ENCODE data around the gene CBX2. TPM values are rescaled to one million over a fixed set of nuclear protein-coding genes. Genes with fewer than 3 reads are reported as not detected.

Gene CBX2
- total RNA-seq, 1 donor from 2014 or later: 53.5 TPM

DNA sequence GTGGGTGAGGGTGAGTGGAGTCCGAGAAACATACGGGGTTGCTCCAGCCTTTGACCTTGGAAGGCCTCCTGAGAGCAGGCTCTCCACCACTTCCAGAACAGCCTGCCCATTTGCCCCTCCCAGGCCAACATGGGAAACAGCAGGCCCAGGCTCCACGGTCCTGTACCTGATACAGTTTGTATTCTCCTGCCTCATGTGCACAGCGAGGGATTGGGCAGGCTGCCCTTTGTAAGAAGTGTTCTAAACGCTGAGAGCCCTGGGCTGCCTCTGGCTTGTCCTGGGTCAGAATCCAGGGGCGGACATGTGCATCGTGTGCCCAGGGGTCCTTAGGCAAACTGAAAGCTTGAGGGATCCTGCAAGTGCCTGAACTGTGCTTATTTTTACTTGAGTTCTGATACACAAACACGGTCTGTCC lies 3.4 kb upstream of the CBX2 start:
- Histone ChIP-seq H3K9ac (no peak overlapping the region), H3K27ac (no peak overlapping the region), H3K79me2 (ENCODE audit: low read depth) (peaks cover 18% of the 10 kb centered on the region), H4K20me1 (ENCODE audit: low read depth) (peaks cover 10% of the 10 kb centered on the region), H3K4me3 (no peak overlapping the region), H3K4me1 (peaks cover 28% of the 10 kb centered on the region), H2AFZ (replicated peaks) (no peak overlapping the region), H3K27me3 (peaks cover 2% of the 10 kb centered on the region), H3K36me3 (no peaks in the 10 kb centered on the region), H3F3A (ENCODE audit: low read depth) (peaks cover 20% of the 10 kb centered on the region), H3K9me3 (ENCODE audit: low read depth) (no peaks in the 10 kb centered on the region), H3K4me2 (no peak overlapping the region)
- TF ChIP-seq EZH2phosphoT487 (IDR thresholded peaks at IDR 0.05): no peak
- no peak for TF ChIP-seq EZH2 (IDR thresholded peaks at IDR 0.05)
- TF ChIP-seq, protein P1, sequence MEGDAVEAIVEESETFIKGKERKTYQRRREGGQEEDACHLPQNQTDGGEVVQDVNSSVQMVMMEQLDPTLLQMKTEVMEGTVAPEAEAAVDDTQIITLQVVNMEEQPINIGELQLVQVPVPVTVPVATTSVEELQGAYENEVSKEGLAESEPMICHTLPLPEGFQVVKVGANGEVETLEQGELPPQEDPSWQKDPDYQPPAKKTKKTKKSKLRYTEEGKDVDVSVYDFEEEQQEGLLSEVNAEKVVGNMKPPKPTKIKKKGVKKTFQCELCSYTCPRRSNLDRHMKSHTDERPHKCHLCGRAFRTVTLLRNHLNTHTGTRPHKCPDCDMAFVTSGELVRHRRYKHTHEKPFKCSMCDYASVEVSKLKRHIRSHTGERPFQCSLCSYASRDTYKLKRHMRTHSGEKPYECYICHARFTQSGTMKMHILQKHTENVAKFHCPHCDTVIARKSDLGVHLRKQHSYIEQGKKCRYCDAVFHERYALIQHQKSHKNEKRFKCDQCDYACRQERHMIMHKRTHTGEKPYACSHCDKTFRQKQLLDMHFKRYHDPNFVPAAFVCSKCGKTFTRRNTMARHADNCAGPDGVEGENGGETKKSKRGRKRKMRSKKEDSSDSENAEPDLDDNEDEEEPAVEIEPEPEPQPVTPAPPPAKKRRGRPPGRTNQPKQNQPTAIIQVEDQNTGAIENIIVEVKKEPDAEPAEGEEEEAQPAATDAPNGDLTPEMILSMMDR (IDR thresholded peaks at IDR 0.05): no peak
- Mint-ChIP-seq H3K27me3 (ENCODE audit: insufficient read depth, low read depth) (peaks cover 6% of the 10 kb centered on the region), H3K9me3 (no peaks in the 10 kb centered on the region), H3K27ac (no peak overlapping the region), H3K4me1 (peaks cover 40% of the 10 kb centered on the region), H3K4me3 (no peak overlapping the region), H3K36me3 (no peaks in the 10 kb centered on the region)
- DNase-seq (ENCODE audit: low spot score): no peak

DNA sequence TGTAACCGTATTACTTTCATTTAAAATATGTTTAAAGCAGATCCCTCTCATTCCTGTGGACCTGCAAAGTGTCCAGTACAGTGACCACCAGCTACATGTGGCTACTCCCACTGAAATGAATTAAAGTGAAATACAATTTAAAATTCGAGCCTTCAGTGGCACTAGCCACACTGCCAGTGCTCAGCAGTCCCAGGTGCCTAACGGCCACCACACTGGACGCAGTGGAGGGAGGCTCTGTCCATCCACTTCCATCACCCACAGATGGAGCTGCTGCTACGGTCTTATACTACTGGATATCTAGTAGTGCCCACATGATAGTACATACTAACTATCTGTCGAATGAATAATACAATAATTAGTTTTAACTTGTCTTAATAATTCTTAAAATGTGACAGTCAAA lies 2.3 kb upstream of the CBX2 start:
- peaks cover 2% of the 10 kb centered on the region for H3K27me3 ChIP-seq
- peak; percentile 40 for DNase-seq (ENCODE audit: low spot score)
- H4K20me1 ChIP-seq (ENCODE audit: low read depth): peaks cover 20% of the 10 kb centered on the region
- Mint-ChIP-seq H3K27ac (no peak overlapping the region), H3K4me1 (peaks cover 50% of the 10 kb centered on the region), H3K36me3 (peaks cover 10% of the 10 kb centered on the region), H3K27me3 (ENCODE audit: insufficient read depth, low read depth) (peaks cover 9% of the 10 kb centered on the region), H3K4me3 (peak overlapping the region; percentile 46), H3K9me3 (no peaks in the 10 kb centered on the region)
- peak overlapping the region; percentile 77 for H3K4me2 ChIP-seq
- peaks cover 28% of the 10 kb centered on the region for H3K79me2 ChIP-seq (ENCODE audit: low read depth)
- peak overlapping the region; percentile 49 for H3K4me3 ChIP-seq
- no peak overlapping the region for H3K9ac ChIP-seq
- H3K9me3 ChIP-seq (ENCODE audit: low read depth): no peaks in the 10 kb centered on the region
- TF ChIP-seq, protein P1 (IDR thresholded peaks at IDR 0.05): no peak
- TF ChIP-seq EZH2 (IDR thresholded peaks at IDR 0.05) (no peak), EZH2phosphoT487 (IDR thresholded peaks at IDR 0.05) (no peak)
- H3K4me1 ChIP-seq: peaks cover 39% of the 10 kb centered on the region
- no peaks in the 10 kb centered on the region for H3K36me3 ChIP-seq
- H3F3A ChIP-seq (ENCODE audit: low read depth): peaks cover 20% of the 10 kb centered on the region
- H3K27ac ChIP-seq: no peak overlapping the region
- H2AFZ ChIP-seq (replicated peaks): no peak overlapping the region

DNA sequence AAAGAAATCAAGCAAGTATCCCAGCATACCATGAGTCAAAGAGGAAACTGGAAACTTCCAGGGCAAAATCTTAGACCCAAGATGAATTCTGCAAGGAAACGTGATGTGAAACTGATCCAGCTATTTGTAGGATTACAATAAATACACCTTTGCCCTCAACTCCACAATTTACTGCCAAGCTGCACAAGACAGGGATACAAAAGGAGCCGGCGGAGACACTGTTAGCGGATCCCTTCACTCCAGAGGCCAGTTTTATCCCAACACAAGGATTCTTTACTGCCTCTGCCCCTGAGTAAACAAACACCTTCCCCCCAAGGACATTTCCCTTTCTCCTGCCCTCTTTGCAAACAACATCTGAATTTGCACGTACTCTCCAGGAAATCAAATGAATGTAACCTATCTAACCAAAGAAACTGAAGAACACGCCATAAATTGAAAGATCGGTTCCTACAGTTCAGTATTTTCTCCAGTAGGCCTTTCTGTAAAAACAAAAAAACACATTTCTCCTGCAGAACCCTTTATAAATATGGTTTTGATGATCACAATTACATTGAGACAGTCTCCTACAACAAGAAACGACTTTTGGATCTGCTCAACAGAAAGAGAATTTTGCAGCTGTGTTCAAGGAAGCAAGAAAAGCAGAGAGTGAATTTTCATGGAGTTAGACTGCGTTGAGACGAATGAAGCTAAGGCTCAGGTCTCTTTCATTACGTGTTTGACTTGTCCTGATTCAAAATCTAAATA lies 1.4 kb upstream of the CBX2 start:
- Histone ChIP-seq H3K9me3 (ENCODE audit: low read depth) (no peaks in the 10 kb centered on the region), H3F3A (ENCODE audit: low read depth) (peaks cover 20% of the 10 kb centered on the region), H3K9ac (no peak overlapping the region), H3K4me3 (peak overlapping the region; percentile 49), H3K4me2 (peak overlapping the region; percentile 77), H3K27ac (peak overlapping the region; percentile 46), H2AFZ (replicated peaks) (peak overlapping the region; percentile 47), H3K4me1 (peaks cover 41% of the 10 kb centered on the region), H3K79me2 (ENCODE audit: low read depth) (peaks cover 38% of the 10 kb centered on the region), H3K36me3 (no peaks in the 10 kb centered on the region), H3K27me3 (peaks cover 2% of the 10 kb centered on the region), H4K20me1 (ENCODE audit: low read depth) (peaks cover 30% of the 10 kb centered on the region)
- H3K36me3 Mint-ChIP-seq: peaks cover 14% of the 10 kb centered on the region
- peaks cover 15% of the 10 kb centered on the region for H3K27me3 Mint-ChIP-seq (ENCODE audit: insufficient read depth, low read depth)
- H3K4me3 Mint-ChIP-seq: peak overlapping the region; percentile 90
- H3K9me3 Mint-ChIP-seq: no peaks in the 10 kb centered on the region
- TF ChIP-seq, protein P1 (IDR thresholded peaks at IDR 0.05): no peak
- TF ChIP-seq EZH2 (IDR thresholded peaks at IDR 0.05): peak; percentile 48
- TF ChIP-seq EZH2phosphoT487 (IDR thresholded peaks at IDR 0.05): no peak
- peaks cover 59% of the 10 kb centered on the region for H3K4me1 Mint-ChIP-seq
- peak overlapping the region; percentile 94 for H3K27ac Mint-ChIP-seq
- DNase-seq (ENCODE audit: low spot score): peak; percentile 62
